Activated CD4-positive, CD25-positive, alpha-beta regulatory T cell treated with anti-CD3 and anti-CD28 coated beads, Interleukin-2, amount 50 U/mL, for 16 hours (primary cell): ENCODE results near the gene UBE2H.
"Not testable (repeated sequence)": the region's sequence is repeated elsewhere in the genome, so short reads cannot be mapped to it uniquely, and the experiment has no call there.

Experiments used
- DNase-seq: peaks from one replicate; pipeline ENCODE4 v3.0.0-alpha.2; 2020; ENCODE audit warnings: low read depth, low spot score

The UBE2H gene

GRCh38 chr7:129874722-129875121, 78.0 kb downstream of the UBE2H start:
- DNase-seq = no peak

- no peak for DNase-seq
Measured at GRCh38 chr7:129872054-129872453, 80.7 kb downstream of the UBE2H start.

GRCh38 chr7:129870668-129871067, 82.1 kb downstream of the UBE2H start:
- no peak for DNase-seq

- no peak for DNase-seq
Measured at GRCh38 chr7:129866251-129866650, 86.5 kb downstream of the UBE2H start.

GRCh38 chr7:129865925-129866201, 86.9 kb downstream of the UBE2H start:
- DNase-seq = no peak

GRCh38 chr7:129865093-129865924, 87.5 kb downstream of the UBE2H start:
- DNase-seq = no peak

- not testable (repeated sequence) for DNase-seq
Measured at GRCh38 chr7:129864676-129865075, 88.1 kb downstream of the UBE2H start.

GRCh38 chr7:129864042-129864441, 88.7 kb downstream of the UBE2H start:
- no peak for DNase-seq

- DNase-seq = no peak
Measured at GRCh38 chr7:129862682-129863081, 90.1 kb downstream of the UBE2H start.

GRCh38 chr7:129860784-129861183, 92.0 kb downstream of the UBE2H start:
- not testable (repeated sequence) for DNase-seq

- DNase-seq = no peak
Measured at GRCh38 chr7:129859183-129859582, 93.6 kb downstream of the UBE2H start.

- no peak for DNase-seq
Measured at GRCh38 chr7:129858490-129858889, 94.3 kb downstream of the UBE2H start.

GRCh38 chr7:129857313-129857712, 95.4 kb downstream of the UBE2H start:
- DNase-seq = no peak

- no peak for DNase-seq
Measured at GRCh38 chr7:129855935-129856717, 96.6 kb downstream of the UBE2H start.

GRCh38 chr7:129855234-129855673, 97.5 kb downstream of the UBE2H start:
- no peak for DNase-seq

GRCh38 chr7:129854401-129854800, 98.4 kb downstream of the UBE2H start:
- DNase-seq = no peak

GRCh38 chr7:129853661-129854268, 99.0 kb downstream of the UBE2H start:
- no peak for DNase-seq

- DNase-seq = no peak
Measured at GRCh38 chr7:129851809-129852208, 101.0 kb downstream of the UBE2H start.

- no peak for DNase-seq
Measured at GRCh38 chr7:129851174-129851573, 101.6 kb downstream of the UBE2H start.

- DNase-seq = no peak
Measured at GRCh38 chr7:129848436-129848835, 104.3 kb downstream of the UBE2H start.

- DNase-seq = no peak
Measured at GRCh38 chr7:129845972-129846327, 106.8 kb downstream of the UBE2H start.

GRCh38 chr7:129845178-129845971, 107.4 kb downstream of the UBE2H start:
- DNase-seq = no peak
